A673 (cell line): ENCODE data around the gene SPEF1. TPM values are rescaled to one million over a fixed set of nuclear protein-coding genes. Genes with fewer than 3 reads are reported as not detected.
A peak's percentile ranks its signal among the peaks of the same experiment; 100 is the strongest.

Source experiments
- BruUV-seq: library from RNA; stranded (reverse); fragments of 400-500 nt; replicated peaks from 2 replicates; lab custom pipeline; 2021; lab: Mats Ljungman, UMichigan
- CTCF ChIA-PET: fragments of 300-600 bp; sonication (Branson Sonifier 250); formaldehyde crosslinking; loops from one replicate; lab custom pipeline; 2022; ENCODE audit warnings: antibody characterized with exemption; lab: Charles Lee
- POLR2A ChIA-PET: fragments of 300-600 bp; sonication (Branson Sonifier 250); formaldehyde crosslinking; loops from one replicate; lab custom pipeline; 2022; ENCODE audit warnings: antibody characterized with exemption; ENCODE audit not compliant: low non-redundant PET; lab: Charles Lee
- DNase-seq: peaks from one replicate; pipeline ENCODE4 v3.0.0-alpha.2; 2015; ENCODE audit warnings: low spot score
- H3K27ac ChIP-seq: fragments of 200-600 bp; sonication (generic); 2 replicates; pipeline ENCODE4 v1.5.1; 2016; ENCODE audit warnings: mixed run types, low read depth, mild to moderate bottlenecking, mixed read lengths, antibody characterized with exemption, low read length; ENCODE audit not compliant: poor library complexity, severe bottlenecking
- H3K27me3 ChIP-seq: fragments of 200-600 bp; sonication (generic); replicated peaks from 2 replicates; pipeline ENCODE4 v1.6.1; 2017; ENCODE audit warnings: mixed run types, low read depth, mild to moderate bottlenecking, mixed read lengths, antibody characterized with exemption, low read length; ENCODE audit not compliant: insufficient read depth, poor library complexity
- H3K36me3 ChIP-seq: fragments of 200-600 bp; sonication (generic); 2 replicates; pipeline ENCODE4 v1.6.1; 2016; ENCODE audit warnings: mixed run types, mild to moderate bottlenecking, mixed read lengths, antibody characterized with exemption, low read length; ENCODE audit not compliant: insufficient read depth, poor library complexity, severe bottlenecking
- H3K4me1 ChIP-seq: fragments of 200-600 bp; sonication (generic); 2 replicates; pipeline ENCODE4 v1.6.1; 2017; ENCODE audit warnings: mixed run types, mild to moderate bottlenecking, mixed read lengths, antibody characterized with exemption, low read length; ENCODE audit not compliant: insufficient read depth, poor library complexity, severe bottlenecking
- H3K4me3 ChIP-seq: fragments of 200-600 bp; sonication (generic); 2 replicates; pipeline ENCODE4 v1.5.1; 2016; ENCODE audit warnings: low read depth, mixed run types, mild to moderate bottlenecking, mixed read lengths, low read length; ENCODE audit not compliant: poor library complexity, severe bottlenecking
- H3K9me3 ChIP-seq: fragments of 200-600 bp; sonication (generic); 2 replicates; pipeline ENCODE4 v1.6.1; 2016; ENCODE audit warnings: mixed run types, low read depth, mild to moderate bottlenecking, mixed read lengths, antibody characterized with exemption, low read length; ENCODE audit not compliant: poor library complexity, severe bottlenecking
- EZH2 ChIP-seq: fragments of 200-600 bp; sonication (generic); IDR thresholded peaks from 2 replicates; pipeline ENCODE4 v1.6.1; 2017; ENCODE audit warnings: borderline replicate concordance, low read depth, mild to moderate bottlenecking, mixed read lengths, antibody characterized with exemption, low read length; ENCODE audit not compliant: poor library complexity, severe bottlenecking
- intact Hi-C: fragments of 100-400 bp; cut with micrococcal nuclease; formaldehyde crosslinking; loops from one replicate; pipeline ENCODE4 v1.10.0; 2022; ENCODE audit not compliant: unreplicated experiment
- total RNA-seq: library from RNA; stranded (reverse); gene quantifications from 2 replicates; pipeline ENCODE4 v1.2.3, GENCODE V29; 2021
- TF ChIP-seq, protein P1 (sequence below): fragments of 300-800, 200-600 bp; sonication (generic); conservative IDR thresholded peaks from 2 replicates; pipeline ENCODE4 v1.5.1; 2017; ENCODE audit warnings: low read depth, mild to moderate bottlenecking, antibody characterized with exemption, low read length, moderate library complexity, mixed read lengths

SPEF1 gene
- total RNA-seq, 1 experiment from 2014 or later = 0.49 TPM

- H3K36me3 ChIP-seq = no peaks in the 10 kb centered on the region
- H3K4me3 ChIP-seq = peak overlapping the region; percentile 84
- CTCF ChIA-PET = interaction anchor here (0.6 to 2.9 kb wide), 5 partner anchors 28 to 300 kb away, joined by 3 to 21 read pairs (median 4); no protein-coding TSS in a partner anchor
- BruUV-seq = no TSS peak
- H3K9me3 ChIP-seq = no peaks in the 10 kb centered on the region
- H3K27ac ChIP-seq = peak overlapping the region; percentile 87
- intact Hi-C loops = loop anchor here (1.0 to 5.0 kb wide), 2 partner anchors 72 to 300 kb away; no protein-coding TSS in a partner anchor
- no peaks in the 10 kb centered on the region for H3K27me3 ChIP-seq
- TF ChIP-seq EZH2 = no peak
- TF ChIP-seq, protein P1, sequence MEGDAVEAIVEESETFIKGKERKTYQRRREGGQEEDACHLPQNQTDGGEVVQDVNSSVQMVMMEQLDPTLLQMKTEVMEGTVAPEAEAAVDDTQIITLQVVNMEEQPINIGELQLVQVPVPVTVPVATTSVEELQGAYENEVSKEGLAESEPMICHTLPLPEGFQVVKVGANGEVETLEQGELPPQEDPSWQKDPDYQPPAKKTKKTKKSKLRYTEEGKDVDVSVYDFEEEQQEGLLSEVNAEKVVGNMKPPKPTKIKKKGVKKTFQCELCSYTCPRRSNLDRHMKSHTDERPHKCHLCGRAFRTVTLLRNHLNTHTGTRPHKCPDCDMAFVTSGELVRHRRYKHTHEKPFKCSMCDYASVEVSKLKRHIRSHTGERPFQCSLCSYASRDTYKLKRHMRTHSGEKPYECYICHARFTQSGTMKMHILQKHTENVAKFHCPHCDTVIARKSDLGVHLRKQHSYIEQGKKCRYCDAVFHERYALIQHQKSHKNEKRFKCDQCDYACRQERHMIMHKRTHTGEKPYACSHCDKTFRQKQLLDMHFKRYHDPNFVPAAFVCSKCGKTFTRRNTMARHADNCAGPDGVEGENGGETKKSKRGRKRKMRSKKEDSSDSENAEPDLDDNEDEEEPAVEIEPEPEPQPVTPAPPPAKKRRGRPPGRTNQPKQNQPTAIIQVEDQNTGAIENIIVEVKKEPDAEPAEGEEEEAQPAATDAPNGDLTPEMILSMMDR = no peak
- no peak for DNase-seq
- POLR2A ChIA-PET = no interaction called here
- H3K4me1 ChIP-seq = peaks cover 27% of the 10 kb centered on the region
These were observed 4.2 kb upstream of the SPEF1 start for GRCh38 chr20:3785240-3786125.

GRCh38 chr20:3784863-3785239 is 3.6 kb upstream of the SPEF1 start:
- peak overlapping the region; percentile 84 for H3K4me3 ChIP-seq
- CTCF ChIA-PET = no interaction called here

DNA sequence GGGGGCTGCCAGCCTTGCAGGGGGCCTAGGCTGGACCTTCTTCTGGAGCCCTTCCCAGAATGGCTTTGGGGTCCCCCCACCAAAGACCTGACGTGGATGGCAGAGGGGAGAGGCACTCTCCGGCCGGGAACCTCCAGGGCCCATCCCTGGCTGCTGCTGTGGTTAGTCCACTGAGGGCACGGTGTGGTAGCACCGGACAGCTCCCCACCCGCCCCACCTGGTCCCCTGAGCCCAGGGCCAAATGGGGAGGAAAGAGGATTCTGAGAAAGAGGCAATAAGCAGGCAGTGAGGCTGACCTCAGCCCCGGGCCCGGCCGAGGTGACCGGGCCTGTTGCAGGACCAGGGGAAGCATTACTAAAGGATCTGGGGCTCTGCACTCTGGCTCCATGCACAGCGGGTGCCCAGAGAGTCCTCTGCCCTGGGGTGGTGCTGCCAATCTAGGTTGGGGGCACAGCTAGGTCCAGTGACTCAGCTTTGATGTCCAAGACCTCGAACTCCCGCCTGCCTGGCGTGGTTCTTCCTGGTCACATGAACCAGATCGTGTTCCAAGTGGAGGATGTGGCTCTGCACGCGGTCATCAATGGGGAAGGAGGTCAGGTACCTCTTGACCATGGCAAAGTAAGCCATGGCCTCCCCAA is 3.1 kb upstream of the SPEF1 start:
- TF ChIP-seq, protein P1 = no peak
- TF ChIP-seq EZH2 = no peak
- intact Hi-C loops = no loop called here
- H3K27me3 ChIP-seq = peaks cover 3% of the 10 kb centered on the region
- H3K27ac ChIP-seq = peak overlapping the region; percentile 58
- ChIA-PET CTCF (no interaction called here), POLR2A (no interaction called here)
- H3K36me3 ChIP-seq = no peaks in the 10 kb centered on the region
- H3K4me1 ChIP-seq = peaks cover 27% of the 10 kb centered on the region
- no peaks in the 10 kb centered on the region for H3K9me3 ChIP-seq
- DNase-seq = no peak
- BruUV-seq = TSS peak; percentile 88
- peak overlapping the region; percentile 84 for H3K4me3 ChIP-seq

More at GRCh38 chr20:3784863-3785239, 3.6 kb upstream of the SPEF1 start:
- H3K27me3 ChIP-seq = no peaks in the 10 kb centered on the region
- peak overlapping the region; percentile 87 for H3K27ac ChIP-seq
- no TSS peak for BruUV-seq
- intact Hi-C loops = loop anchor here (5.0 kb wide), 1 partner anchor 72 kb away; no protein-coding TSS in a partner anchor
- TF ChIP-seq, protein P1 = no peak
- POLR2A ChIA-PET = no interaction called here
- H3K36me3 ChIP-seq = no peaks in the 10 kb centered on the region
- DNase-seq = no peak
- no peaks in the 10 kb centered on the region for H3K9me3 ChIP-seq
- peaks cover 27% of the 10 kb centered on the region for H3K4me1 ChIP-seq
